ENCODE measurements around the gene PTPN23. TPM values are rescaled to one million over a fixed set of nuclear protein-coding genes. Genes with fewer than 3 reads are reported as not detected.

Gene PTPN23
- total and polyA plus RNA-seq, 2 of the 13 experiments (the other 11 are each of a cell fraction or from before 2014, with no cell fraction given) = 2.3 to 3.7 TPM

- TF ChIP-seq POGK (CRISPR knock-in tag; conservative IDR thresholded peaks at IDR 0.05) (peak; percentile 26; the same call in 1 of the 2 replicates), PHB2 (IDR thresholded peaks at IDR 0.05; ENCODE audit: partially characterized antibody) (no peak), ZNF451 (CRISPR knock-in tag; IDR thresholded peaks at IDR 0.05) (peak; percentile 23; the same call in 1 of the 2 replicates), ZNF687 (CRISPR knock-in tag; IDR thresholded peaks at IDR 0.05) (peak; percentile 92), ZNF891 (CRISPR knock-in tag; IDR thresholded peaks at IDR 0.05) (no peak; the same call in 1 of the 2 replicates), HHEX (CRISPR knock-in tag; IDR thresholded peaks at IDR 0.05) (no peak), PHF21A (CRISPR knock-in tag; IDR thresholded peaks at IDR 0.05) (peak; percentile 66), UBTF (CRISPR knock-in tag; IDR thresholded peaks at IDR 0.05) (peak; percentile 52), ZNF713 (CRISPR knock-in tag; IDR thresholded peaks at IDR 0.05) (no peak), HMGXB3 (CRISPR knock-in tag; IDR thresholded peaks at IDR 0.05; ENCODE audit: borderline replicate concordance) (no peak; the same call in 1 of the 2 replicates), NAIF1 (CRISPR knock-in tag; IDR thresholded peaks at IDR 0.05; ENCODE audit: borderline replicate concordance) (no peak), GPBP1L1 (CRISPR knock-in tag; IDR thresholded peaks at IDR 0.05) (no peak), GATAD2A (CRISPR knock-in tag; IDR thresholded peaks at IDR 0.05) (peak; percentile 26), ZNF232 (CRISPR knock-in tag; IDR thresholded peaks at IDR 0.05; ENCODE audit: borderline replicate concordance) (peak; percentile 72)
These were observed at the start of gene PTPN23 (continued) for GRCh38 chr3:47380601-47381316.

All from HepG2 (cell line).